Cardiac septum (tissue), 1 donor: ENCODE data around the gene TERT. TPM values are rescaled to one million over a fixed set of nuclear protein-coding genes. Genes with fewer than 3 reads are reported as not detected.

Experiments
- DNase-seq: peaks from one replicate; pipeline ENCODE4 v3.0.0-alpha.2; 2020; ENCODE audit warnings: low spot score
- intact Hi-C: fragments of 100-400 bp; cut with DNase I; formaldehyde crosslinking; loops from one replicate; pipeline ENCODE4 v1.14.0; 2022
- total RNA-seq: library from RNA; stranded (reverse); fragmentation: NEBNext Ultra II Directional; extraction: Animal tissue kit (Norgen Biotek cat#: 25700); gene quantifications from one replicate; pipeline ENCODE4 v1.2.1, GENCODE V29; 2021
- donor health status: DM: no; HTN: no; CAD: no.

TERT gene
- total RNA-seq, 1 donor from 2014 or later: not detected

GRCh38 chr5:1227667-1228066 is 67.2 kb downstream of the TERT start:
- DNase-seq: no peak
- intact Hi-C loops: no loop called here

GRCh38 chr5:1226839-1227581 is 67.9 kb downstream of the TERT start:
- no peak for DNase-seq
- intact Hi-C loops: no loop called here

GRCh38 chr5:1226231-1226630 is 68.6 kb downstream of the TERT start:
- DNase-seq: no peak

GRCh38 chr5:1225081-1225480 is 69.8 kb downstream of the TERT start, which contains the start of gene SLC6A18:
SLC6A18 (plus strand) TSS chr5:1225381; CDS start chr5:1225478, 97 bp downstream.
- intact Hi-C loops: no loop called here

More at GRCh38 chr5:1226231-1226630, 68.6 kb downstream of the TERT start:
- intact Hi-C loops: no loop called here

GRCh38 chr5:1224631-1225030 is 70.2 kb downstream of the TERT start:
- intact Hi-C loops: no loop called here
- no peak for DNase-seq

More at GRCh38 chr5:1225081-1225480, 69.8 kb downstream of the TERT start, which contains the start of gene SLC6A18:
- no peak for DNase-seq

GRCh38 chr5:1223278-1223670 is 71.6 kb downstream of the TERT start:
- no peak for DNase-seq
- intact Hi-C loops: no loop called here

- DNase-seq: no peak
- intact Hi-C loops: no loop called here
Measured at GRCh38 chr5:1222621-1223277, 72.1 kb downstream of the TERT start.

- intact Hi-C loops: no loop called here
- DNase-seq: no peak
Measured at GRCh38 chr5:1222147-1222546, 72.7 kb downstream of the TERT start.

- DNase-seq: no peak
- intact Hi-C loops: no loop called here
Measured at GRCh38 chr5:1221721-1222120, 73.1 kb downstream of the TERT start.

- no peak for DNase-seq
Measured at GRCh38 chr5:1220831-1221230, 74.0 kb downstream of the TERT start.

GRCh38 chr5:1220351-1220750 is 74.5 kb downstream of the TERT start:
- intact Hi-C loops: no loop called here
- DNase-seq: no peak

More at GRCh38 chr5:1220831-1221230, 74.0 kb downstream of the TERT start:
- intact Hi-C loops: no loop called here

- intact Hi-C loops: no loop called here
Measured at GRCh38 chr5:1219768-1220100, 75.1 kb downstream of the TERT start.

GRCh38 chr5:1219098-1219767 is 75.6 kb downstream of the TERT start:
- intact Hi-C loops: no loop called here
- DNase-seq: no peak

More at GRCh38 chr5:1219768-1220100, 75.1 kb downstream of the TERT start:
- no peak for DNase-seq

GRCh38 chr5:1218351-1219080 is 76.4 kb downstream of the TERT start:
- no peak for DNase-seq

GRCh38 chr5:1217596-1218206 is 77.2 kb downstream of the TERT start:
- no peak for DNase-seq
- intact Hi-C loops: no loop called here

More at GRCh38 chr5:1218351-1219080, 76.4 kb downstream of the TERT start:
- intact Hi-C loops: no loop called here

GRCh38 chr5:1216918-1217295 is 78.0 kb downstream of the TERT start:
- intact Hi-C loops: no loop called here
- no peak for DNase-seq

- no peak for DNase-seq
- intact Hi-C loops: no loop called here
Measured at GRCh38 chr5:1216211-1216917, 78.5 kb downstream of the TERT start.

- DNase-seq: no peak
Measured at GRCh38 chr5:1215320-1216096, 79.4 kb downstream of the TERT start.

More at GRCh38 chr5:1215320-1216096, 79.4 kb downstream of the TERT start:
- intact Hi-C loops: no loop called here
